Mucosa of rectum (tissue), 2 donors: ENCODE measurements around the gene DNAH2.

Experiments
- H3K27ac ChIP-seq, 2 donors: one replicate each; pipeline ENCODE4 v1.7.0; 2013; ENCODE audit warnings: inconsistent platforms in 2 of 2, low read depth in 2 of 2, low read length in 2 of 2
- H3K27me3 ChIP-seq, 2 donors: one replicate each; pipeline ENCODE4 v1.7.0; 2013; ENCODE audit warnings: low read length in 2 of 2; ENCODE audit not compliant: control insufficient read depth in 2 of 2, insufficient read depth in 2 of 2
- H3K36me3 ChIP-seq, 2 donors: one replicate each; pipeline ENCODE4 v1.7.0; 2013; ENCODE audit warnings: low read length in 2 of 2; ENCODE audit not compliant: control insufficient read depth in 2 of 2, insufficient read depth in 2 of 2
- H3K4me1 ChIP-seq, 2 donors: one replicate each; pipeline ENCODE4 v1.7.0; 2013; ENCODE audit warnings: low read length in 2 of 2, mild to moderate bottlenecking in 1 of 2; ENCODE audit not compliant: control insufficient read depth in 2 of 2, insufficient read depth in 2 of 2
- H3K4me3 ChIP-seq, 2 donors: one replicate each; pipeline ENCODE4 v1.7.0; 2013; ENCODE audit warnings: low read length in 2 of 2
- H3K9ac ChIP-seq, 2 donors: one replicate each; pipeline ENCODE4 v1.7.0; 2013; ENCODE audit warnings: low read length in 2 of 2, low read depth in 1 of 2, mild to moderate bottlenecking in 1 of 2
- H3K9me3 ChIP-seq, 2 donors: one replicate each; pipeline ENCODE4 v1.7.0; 2013; ENCODE audit warnings: low read length in 2 of 2; ENCODE audit not compliant: control insufficient read depth in 2 of 2
- donor health status: healthy.
- donor health status: Normal muscosa, but diverticular disease.

The DNAH2 gene

GRCh38 chr17:7727886-7728285 lies 10.3 kb downstream of the DNAH2 start:
- Histone ChIP-seq H3K4me1 (no peaks in the 10 kb centered on the region), H3K9me3 (no peaks in the 10 kb centered on the region), H3K9ac (no peak overlapping the region), H3K27me3 (peaks cover 0 to 8% of the 10 kb centered on the region in 2 donors), H3K4me3 (no peak overlapping the region), H3K27ac (no peak overlapping the region), H3K36me3 (no peaks in the 10 kb centered on the region)

DNA sequence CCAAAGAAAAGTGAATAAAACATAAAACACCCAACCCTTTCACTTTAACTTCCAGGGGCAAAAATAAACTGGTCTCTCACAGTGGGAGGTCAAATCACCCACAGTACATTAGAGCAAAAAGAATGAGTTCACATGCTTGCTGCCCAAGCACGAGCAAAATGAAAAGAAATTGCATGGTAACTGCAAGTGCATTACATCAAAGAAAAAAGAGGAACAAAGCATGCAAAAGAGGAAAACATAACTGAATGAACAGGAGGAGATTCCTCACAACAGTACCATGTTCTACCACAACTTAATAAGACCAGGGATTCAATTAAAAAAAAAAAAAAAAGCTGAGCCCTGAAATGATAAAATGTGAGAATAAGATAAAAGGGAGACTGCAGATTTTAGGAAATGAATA lies 12.3 kb downstream of the DNAH2 start:
- H3K4me3 ChIP-seq, result no peak overlapping the region
- H3K9ac ChIP-seq, result no peak overlapping the region
- H3K36me3 ChIP-seq, result no peaks in the 10 kb centered on the region
- no peaks in the 10 kb centered on the region for H3K4me1 ChIP-seq
- H3K9me3 ChIP-seq, result no peaks in the 10 kb centered on the region
- H3K27ac ChIP-seq, result no peak overlapping the region
- peaks cover 0 to 2% of the 10 kb centered on the region in 2 donors for H3K27me3 ChIP-seq

GRCh38 chr17:7732981-7733539 lies 15.5 kb downstream of the DNAH2 start:
- Histone ChIP-seq H3K27me3 (peaks cover 2% of the 10 kb centered on the region in 2 donors), H3K9ac (no peak overlapping the region), H3K9me3 (no peaks in the 10 kb centered on the region), H3K4me1 (no peaks in the 10 kb centered on the region), H3K27ac (no peak overlapping the region), H3K4me3 (no peak overlapping the region), H3K36me3 (no peaks in the 10 kb centered on the region)

DNA sequence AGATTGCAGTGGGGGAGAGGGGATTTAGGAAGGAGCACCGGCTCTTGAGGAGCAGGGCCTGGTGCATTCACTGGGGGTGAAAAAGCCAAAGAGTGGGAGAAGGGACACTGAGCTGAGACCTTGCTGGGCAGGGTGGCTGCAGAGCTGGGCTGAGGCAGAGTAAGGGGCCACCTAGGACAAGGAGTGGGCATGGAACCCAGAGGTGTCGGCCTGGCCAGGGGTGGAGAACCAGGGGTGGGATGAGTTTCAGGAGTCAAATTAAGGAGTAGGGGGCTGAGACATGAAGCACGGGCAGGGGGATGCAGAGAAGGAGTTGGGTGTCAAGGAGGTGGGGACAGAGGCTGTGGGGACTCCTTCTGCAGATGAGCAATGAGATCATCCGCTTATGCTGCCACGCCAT lies 20.1 kb downstream of the DNAH2 start:
- H3K27me3 ChIP-seq, result peaks cover 6% of the 10 kb centered on the region in 2 donors
- no peaks in the 10 kb centered on the region for H3K9me3 ChIP-seq
- no peaks in the 10 kb centered on the region for H3K36me3 ChIP-seq
- no peaks in the 10 kb centered on the region for H3K4me1 ChIP-seq
- no peak overlapping the region for H3K27ac ChIP-seq
- no peak overlapping the region for H3K9ac ChIP-seq
- H3K4me3 ChIP-seq, result no peak overlapping the region

DNA sequence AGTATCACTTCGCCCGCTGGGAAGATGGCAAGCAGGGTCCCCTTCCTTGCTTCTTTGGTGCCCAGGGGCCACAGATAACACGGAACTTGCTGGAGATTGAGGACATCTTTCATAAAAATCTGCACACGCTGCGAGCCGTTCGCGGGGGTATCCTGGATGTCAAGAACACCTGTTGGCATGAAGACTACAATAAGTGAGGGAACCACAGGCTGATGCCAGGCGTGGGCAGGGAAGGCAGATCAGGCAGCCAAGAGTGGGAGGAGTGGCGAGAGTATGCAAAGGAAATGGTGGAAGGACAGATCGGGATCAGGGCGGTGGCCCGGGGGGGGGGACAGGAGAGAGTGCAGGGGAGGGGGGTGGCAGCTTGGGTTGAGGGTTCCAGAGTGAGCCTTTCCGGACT lies 22.2 kb downstream of the DNAH2 start:
- Histone ChIP-seq H3K27me3 (peaks cover 4 to 6% of the 10 kb centered on the region in 2 donors), H3K27ac (no peak overlapping the region), H3K9ac (no peak overlapping the region), H3K36me3 (no peaks in the 10 kb centered on the region), H3K9me3 (no peaks in the 10 kb centered on the region), H3K4me3 (no peak overlapping the region), H3K4me1 (no peaks in the 10 kb centered on the region)

GRCh38 chr17:7740481-7741001 lies 23.0 kb downstream of the DNAH2 start:
- no peaks in the 10 kb centered on the region for H3K9me3 ChIP-seq
- no peak overlapping the region for H3K27ac ChIP-seq
- peaks cover 4 to 6% of the 10 kb centered on the region in 2 donors for H3K27me3 ChIP-seq
- H3K36me3 ChIP-seq, result no peaks in the 10 kb centered on the region
- no peaks in the 10 kb centered on the region for H3K4me1 ChIP-seq
- H3K4me3 ChIP-seq, result no peak overlapping the region
- no peak overlapping the region for H3K9ac ChIP-seq

DNA sequence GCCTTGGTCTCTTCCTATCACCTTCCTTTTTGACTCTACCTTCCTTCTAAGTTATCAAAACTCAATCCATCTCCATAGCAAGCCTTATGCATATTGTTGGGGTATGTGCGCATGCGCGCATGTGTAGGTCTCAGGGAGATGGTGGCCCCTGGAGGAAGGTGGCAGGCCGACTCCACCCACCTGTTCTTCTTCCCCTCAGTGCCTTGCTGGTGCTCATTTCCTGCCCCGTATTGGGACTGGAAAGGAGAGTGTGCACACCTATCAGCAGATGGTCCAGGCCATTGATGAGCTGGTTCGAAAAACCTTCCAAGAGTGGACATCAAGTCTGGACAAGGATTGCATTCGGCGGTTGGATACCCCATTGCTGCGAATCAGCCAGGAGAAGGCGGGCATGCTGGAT lies 25.2 kb downstream of the DNAH2 start:
- no peak overlapping the region for H3K27ac ChIP-seq
- no peaks in the 10 kb centered on the region for H3K4me1 ChIP-seq

DNA sequence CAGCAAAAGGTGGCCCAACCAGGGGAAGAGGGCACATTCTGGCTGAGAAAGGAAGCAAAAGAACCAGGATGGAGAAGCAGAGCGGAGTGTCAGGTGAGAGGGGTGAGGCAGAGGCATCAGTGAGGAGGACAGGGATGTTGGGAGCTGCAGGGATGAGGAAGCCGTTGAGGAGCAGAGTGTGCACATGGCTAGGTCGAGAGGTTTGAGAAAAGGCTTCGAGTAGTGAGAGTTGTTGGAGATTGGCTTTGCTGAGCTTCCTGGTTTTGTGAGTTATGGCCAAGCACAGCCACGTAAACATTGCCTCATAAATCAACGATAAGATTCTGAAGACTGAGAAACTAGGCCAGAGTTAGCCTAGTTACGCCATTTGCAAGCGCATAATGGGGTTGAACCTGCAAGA lies 26.9 kb downstream of the DNAH2 start:
- Histone ChIP-seq H3K27me3 (peaks cover 4 to 5% of the 10 kb centered on the region in 2 donors), H3K4me3 (no peak overlapping the region), H3K4me1 (no peaks in the 10 kb centered on the region), H3K9me3 (no peaks in the 10 kb centered on the region), H3K9ac (no peak overlapping the region), H3K27ac (no peak overlapping the region), H3K36me3 (no peaks in the 10 kb centered on the region)

More for the DNA sequence above, 25.2 kb downstream of the DNAH2 start:
- Histone ChIP-seq H3K4me3 (no peak overlapping the region), H3K36me3 (no peaks in the 10 kb centered on the region), H3K27me3 (peaks cover 4 to 5% of the 10 kb centered on the region in 2 donors), H3K9me3 (no peaks in the 10 kb centered on the region), H3K9ac (no peak overlapping the region)

DNA sequence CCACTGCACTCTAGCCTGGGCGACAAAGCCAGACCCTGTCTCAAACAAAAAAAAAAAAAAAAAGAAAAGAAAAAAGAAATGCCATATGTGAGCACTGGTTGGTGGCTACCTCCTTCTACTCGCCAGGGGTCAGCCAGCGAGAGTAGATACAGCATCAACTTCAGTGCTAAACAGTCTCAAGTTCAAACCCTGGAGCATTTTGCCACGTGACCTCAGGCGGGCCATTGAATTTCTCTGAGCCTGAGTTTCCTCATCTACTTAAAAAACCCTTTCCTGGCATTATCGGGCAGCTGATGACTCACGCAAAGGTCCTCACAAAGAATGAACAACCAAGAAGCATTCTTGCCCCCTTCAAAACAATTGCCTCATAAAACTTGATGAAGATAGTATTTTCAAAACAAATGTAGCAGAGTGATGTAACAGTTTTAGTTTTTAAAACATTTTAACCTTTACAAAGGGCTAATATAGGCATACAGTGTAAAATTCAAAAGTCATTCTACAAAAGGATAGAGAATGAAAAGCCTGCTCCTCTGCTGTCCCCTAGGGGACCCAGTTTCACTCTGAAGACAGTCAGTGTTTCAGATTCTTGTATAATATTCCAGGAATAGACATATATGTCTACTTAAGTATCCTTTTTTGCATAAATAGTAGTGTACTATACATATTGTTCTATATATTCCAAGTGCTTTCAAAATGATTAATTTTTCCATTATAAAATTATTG lies 28.4 kb downstream of the DNAH2 start:
- Histone ChIP-seq H3K27me3 (no peaks in the 10 kb centered on the region), H3K4me1 (no peaks in the 10 kb centered on the region), H3K36me3 (no peaks in the 10 kb centered on the region), H3K9me3 (no peaks in the 10 kb centered on the region), H3K4me3 (no peak overlapping the region), H3K27ac (no peak overlapping the region), H3K9ac (no peak overlapping the region)

- Histone ChIP-seq H3K36me3 (no peaks in the 10 kb centered on the region), H3K9me3 (no peaks in the 10 kb centered on the region), H3K4me3 (no peak overlapping the region), H3K9ac (no peak overlapping the region), H3K27me3 (no peaks in the 10 kb centered on the region), H3K27ac (no peak overlapping the region), H3K4me1 (no peaks in the 10 kb centered on the region)
Measured at GRCh38 chr17:7747635-7748071, 30.1 kb downstream of the DNAH2 start.
